Renal pelvis (tissue), 4 donors: ENCODE data around the gene EVC. TPM values are rescaled to one million over a fixed set of nuclear protein-coding genes. Genes with fewer than 3 reads are reported as not detected.

Experiments used
- DNase-seq: peaks from one replicate; pipeline ENCODE4 v3.0.0-alpha.2; 2013
- polyA plus RNA-seq, 3 donors: library from polyadenylated mRNA; unstranded; fragments of 120-200 nt; gene quantifications; one replicate each; pipeline ENCODE4 v1.2.1, GENCODE V29; 2013; ENCODE audit not compliant: insufficient read length in 3 of 3

The EVC gene
- polyA plus RNA-seq, 3 donors, result 36.2 to 61.0 (median 56.3) TPM

- DNase-seq, result no peak
These were observed 42.9 kb downstream of the EVC start for GRCh38 chr4:5753766-5754528.

GRCh38 chr4:5754529-5754881 lies 43.5 kb downstream of the EVC start:
- no peak for DNase-seq

DNA sequence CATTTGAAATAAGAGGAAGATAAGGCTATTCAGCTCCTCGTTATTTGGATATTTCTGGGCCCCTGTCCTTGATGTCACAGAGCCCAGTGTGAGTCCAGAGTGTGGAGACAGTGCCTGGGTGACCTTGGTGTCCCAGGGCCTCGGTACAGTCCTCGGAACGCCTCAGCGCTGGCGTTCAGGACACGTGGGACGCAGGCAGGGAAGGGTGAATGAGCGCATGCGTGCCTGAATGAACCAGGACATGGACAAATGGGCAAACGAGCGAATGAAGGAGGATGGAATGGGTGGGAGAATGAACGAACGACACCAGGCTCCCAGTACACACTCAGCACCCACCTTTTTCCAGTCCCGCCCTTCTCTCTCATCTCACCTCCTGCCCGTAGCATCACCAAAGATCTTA lies 44.2 kb downstream of the EVC start:
- no peak for DNase-seq

DNA sequence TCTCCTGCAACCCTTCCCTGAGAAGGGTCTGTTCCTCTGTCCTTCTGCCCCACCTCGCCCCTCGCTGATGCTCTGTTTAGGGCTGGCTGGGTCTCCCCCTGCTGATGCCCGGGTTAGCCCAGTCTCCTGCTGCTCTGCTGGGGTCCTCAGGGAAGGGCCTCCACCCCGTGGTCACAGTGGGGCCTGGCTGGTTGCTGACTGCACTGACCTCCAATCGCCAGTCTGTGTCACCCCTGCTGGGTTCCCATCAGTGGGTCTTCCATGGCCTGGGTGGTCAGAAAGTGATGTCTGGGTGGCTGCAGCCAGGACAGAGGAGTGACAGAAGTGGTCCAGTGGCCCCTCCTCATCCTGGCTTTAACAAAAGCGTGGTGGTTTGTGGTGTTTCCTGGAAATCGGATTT lies 44.7 kb downstream of the EVC start:
- no peak for DNase-seq

GRCh38 chr4:5756271-5756670 lies 45.3 kb downstream of the EVC start:
- DNase-seq, result no peak

GRCh38 chr4:5757091-5757490 lies 46.1 kb downstream of the EVC start:
- DNase-seq, result no peak

DNA sequence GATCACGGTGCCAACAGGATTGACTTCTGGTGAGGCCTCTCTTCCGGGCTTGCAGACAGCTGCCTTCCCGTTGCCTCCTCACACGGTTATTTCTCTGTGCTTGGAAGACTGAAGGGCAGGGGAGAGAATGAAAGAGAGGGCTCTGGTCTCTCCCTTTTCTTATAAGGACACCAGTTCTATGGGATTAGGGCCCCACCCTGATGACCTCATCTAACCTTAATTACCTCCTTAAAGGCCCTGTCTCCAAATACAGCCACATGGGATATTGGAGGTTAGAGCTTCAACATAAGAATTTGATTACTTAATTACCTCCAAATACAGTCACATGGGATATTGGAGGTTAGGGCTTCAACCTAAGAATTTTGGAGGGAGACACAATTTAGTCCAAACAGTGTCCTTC lies 46.5 kb downstream of the EVC start:
- no peak for DNase-seq

DNA sequence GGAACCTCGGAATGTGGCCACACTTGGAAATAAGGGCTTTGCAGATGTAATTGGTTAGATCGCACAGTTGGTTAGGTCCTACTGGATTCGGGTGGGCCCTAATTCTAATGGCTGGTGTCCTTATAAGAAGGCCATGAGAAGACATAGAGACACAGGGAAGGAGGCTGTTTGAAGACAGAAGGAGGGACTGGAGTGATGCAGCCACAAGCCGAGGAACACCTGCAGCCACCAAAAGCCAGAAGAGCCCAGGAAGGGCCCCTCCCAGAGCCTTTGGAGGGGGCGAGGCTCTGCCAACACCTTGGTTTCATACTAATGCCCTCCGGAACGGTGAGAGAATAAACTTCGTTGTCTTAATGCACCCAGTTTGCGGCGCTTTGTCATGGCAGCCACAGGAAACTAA lies 47.0 kb downstream of the EVC start:
- no peak for DNase-seq

- no peak for DNase-seq
These were observed 47.7 kb downstream of the EVC start for GRCh38 chr4:5758741-5759140.

DNA sequence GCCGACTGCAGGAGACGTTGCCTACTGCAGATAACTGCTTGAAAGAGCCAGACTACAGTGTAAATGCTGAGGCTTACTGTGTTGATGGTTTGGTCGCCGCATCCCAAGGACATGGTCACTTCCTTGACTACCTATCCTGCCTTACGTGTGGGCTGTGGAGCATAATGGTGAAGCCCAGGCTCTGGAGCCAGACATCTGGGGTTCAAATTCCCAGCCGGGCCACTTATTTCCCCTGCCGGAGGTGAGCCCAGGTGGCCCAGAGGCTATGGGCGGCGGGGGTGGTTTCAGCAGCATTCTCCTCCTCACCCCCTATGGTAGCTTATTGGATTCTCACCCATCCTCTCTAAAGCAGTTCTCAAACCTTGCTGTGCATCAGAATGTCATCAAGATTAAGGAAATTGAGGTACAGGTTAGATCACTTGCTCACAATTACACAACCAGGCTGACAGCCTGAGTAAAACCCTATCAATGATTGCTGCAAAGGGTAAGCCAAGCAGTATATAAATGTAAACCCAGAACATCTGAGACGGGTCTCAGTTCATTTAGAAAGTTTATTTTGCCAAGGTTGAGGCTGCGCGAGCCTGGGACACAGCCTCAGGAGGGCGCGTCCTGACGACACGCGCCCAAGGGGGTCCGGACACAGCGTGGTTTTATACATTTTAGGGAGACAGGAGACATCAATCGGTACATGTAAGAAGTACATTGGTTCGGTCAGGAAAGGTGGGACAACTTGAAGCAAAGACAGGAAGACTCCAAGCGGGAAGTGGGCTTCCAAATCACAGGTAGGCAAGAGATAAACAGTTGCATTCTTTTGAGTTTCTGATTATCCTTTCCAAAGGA lies 48.5 kb downstream of the EVC start:
- no peak for DNase-seq

GRCh38 chr4:5760246-5760645 lies 49.2 kb downstream of the EVC start:
- no peak for DNase-seq

DNA sequence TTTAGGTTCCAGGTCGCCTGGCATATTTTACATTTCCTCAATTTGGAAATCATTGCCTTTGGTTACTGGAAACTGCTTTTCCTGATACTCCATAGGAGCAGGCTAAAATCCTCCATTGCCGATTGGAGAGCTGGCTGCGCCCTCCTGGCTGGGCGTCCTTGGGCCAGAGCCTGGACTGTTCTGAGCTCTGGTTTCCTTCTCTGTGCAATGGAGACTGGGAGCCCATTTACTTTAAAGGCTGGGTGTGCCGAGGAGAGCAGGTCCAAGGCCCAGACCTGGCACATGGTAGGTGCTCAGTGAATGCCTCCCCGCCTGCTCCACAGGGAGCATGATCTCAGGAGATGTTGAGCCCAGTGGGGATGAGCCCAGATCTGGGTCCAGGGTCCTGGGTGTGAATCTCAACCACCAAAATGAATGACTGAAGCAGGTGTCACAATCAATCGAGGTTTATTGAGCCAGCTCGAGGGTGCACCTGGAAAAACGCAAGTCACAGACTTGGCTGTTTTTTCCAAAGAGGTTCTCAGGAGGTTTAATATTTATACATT lies 50.0 kb downstream of the EVC start:
- DNase-seq, result no peak

GRCh38 chr4:5770051-5770450 lies 59.0 kb downstream of the EVC start:
- DNase-seq, result no peak

GRCh38 chr4:5772528-5773270 lies 61.7 kb downstream of the EVC start:
- DNase-seq, result no peak

DNA sequence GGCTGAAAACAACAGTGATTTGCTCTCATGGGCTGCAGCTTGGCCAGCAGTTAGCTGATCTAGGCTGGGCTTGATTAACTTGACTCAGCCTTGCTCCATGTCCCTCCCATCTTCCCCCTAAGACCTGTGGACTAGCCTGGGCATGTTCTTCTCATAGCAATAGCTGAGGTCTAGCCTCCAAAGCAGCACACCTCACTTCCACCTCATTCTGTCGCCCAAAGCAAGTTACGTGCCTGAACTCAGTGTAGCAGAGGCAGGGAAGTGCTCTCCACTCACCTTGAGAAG lies 62.2 kb downstream of the EVC start:
- DNase-seq, result no peak

- DNase-seq, result no peak
These were observed 63.5 kb downstream of the EVC start for GRCh38 chr4:5774416-5775036.

- DNase-seq, result no peak
These were observed 65.5 kb downstream of the EVC start for GRCh38 chr4:5776510-5776909.

- DNase-seq, result no peak
These were observed 70.0 kb downstream of the EVC start for GRCh38 chr4:5780831-5781480.

DNA sequence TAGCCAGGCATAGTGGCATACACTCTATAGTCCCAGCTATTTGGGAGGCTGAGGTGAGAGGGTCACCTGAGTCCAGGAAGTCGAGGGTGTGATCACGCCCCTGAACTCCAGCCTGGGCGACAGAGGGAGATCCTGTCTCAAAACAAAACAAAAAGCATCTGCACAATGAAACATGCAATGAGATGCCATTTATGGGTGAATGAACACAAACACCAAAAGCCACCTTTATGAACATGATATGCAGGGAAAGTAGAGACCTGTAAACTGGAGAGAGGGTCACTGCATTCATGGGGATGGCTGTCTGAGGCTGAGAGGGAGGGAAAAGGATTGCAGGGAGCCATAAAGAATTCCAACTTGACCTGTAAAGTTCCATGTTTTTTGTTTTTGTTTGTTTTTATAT lies 70.7 kb downstream of the EVC start:
- DNase-seq, result peak; percentile 46

DNA sequence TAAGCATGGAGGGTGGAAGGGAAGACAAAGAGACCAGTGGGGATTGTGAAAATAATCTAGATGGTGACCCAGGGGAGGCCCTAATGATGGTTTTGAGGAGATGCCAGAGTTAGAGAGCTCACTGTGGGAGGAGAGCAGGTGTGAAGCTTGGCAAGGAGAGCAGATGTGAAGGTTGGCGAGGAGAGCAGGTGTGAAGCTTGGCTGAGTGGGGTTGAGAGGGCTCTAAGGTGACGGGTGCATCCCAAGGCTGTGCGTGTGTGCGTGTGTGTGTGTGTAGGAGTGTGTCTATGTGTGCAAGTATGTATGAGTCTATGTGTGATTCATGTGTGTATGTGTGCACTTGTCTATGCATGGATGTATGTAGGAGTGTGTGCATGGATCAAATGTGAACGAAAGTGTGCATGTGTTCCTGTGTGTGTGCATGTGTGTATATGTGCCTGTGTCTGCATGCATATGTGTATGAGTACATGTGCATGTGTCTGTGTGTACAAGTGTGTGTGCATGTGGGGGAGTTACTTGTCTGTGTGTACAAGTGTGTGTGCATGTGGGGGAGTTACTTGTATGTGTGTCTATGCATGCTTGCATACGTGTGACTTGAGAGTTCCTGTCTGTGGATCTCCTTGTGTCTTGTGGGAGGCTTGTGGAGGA lies 72.0 kb downstream of the EVC start:
- no peak for DNase-seq

GRCh38 chr4:5783486-5783885 lies 72.5 kb downstream of the EVC start:
- no peak for DNase-seq
